Measurements from ENCODE around the gene RESF1. TPM values are rescaled to one million over a fixed set of nuclear protein-coding genes. Genes with fewer than 3 reads are reported as not detected.

The RESF1 gene
- total RNA-seq, 1 experiment from 2014 or later, result 91.4 TPM

GRCh38 chr12:31915446-31915845, 43.8 kb upstream of the RESF1 start (continued):
- TF ChIP-seq MXD4 (CRISPR knock-in tag; IDR thresholded peaks at IDR 0.05; ENCODE audit: borderline replicate concordance) (no peak), GABPB1 (CRISPR knock-in tag; IDR thresholded peaks at IDR 0.05) (no peak)

DNA sequence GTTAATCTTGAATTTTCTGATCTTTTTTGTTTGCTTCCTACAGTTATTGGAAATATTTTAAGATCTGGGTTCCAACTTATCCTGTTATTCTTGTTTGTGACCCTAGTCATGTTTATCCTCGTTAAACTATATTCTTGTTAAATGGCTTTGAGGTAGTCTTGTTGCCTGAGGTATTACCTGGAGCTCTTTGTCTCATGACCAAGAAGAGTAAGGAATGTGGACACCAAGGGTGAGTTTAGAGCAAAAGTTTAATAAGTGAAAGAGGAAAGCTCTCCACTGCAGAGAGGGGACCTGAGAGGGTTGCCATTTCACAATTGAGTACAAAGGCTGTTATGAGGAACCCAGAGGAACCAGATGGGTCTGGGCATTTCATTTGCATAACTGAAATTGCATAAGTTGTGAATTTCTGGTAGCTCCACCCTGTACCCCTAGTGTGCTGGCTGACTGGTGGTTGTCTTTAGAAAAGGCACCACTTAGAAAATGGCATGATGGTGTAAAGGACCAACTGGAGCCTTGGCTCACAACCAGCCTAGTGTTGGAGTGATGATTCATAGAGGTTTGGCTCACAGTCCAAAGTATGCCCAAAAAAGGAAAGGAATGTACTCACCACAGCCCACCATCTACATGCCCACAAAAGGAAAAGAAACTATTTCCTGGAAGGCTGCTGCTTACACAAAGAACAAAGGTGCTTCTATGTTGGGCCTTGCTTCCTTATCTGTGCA, 36.7 kb upstream of the RESF1 start:
- ChIA-PET CTCF (no interaction called here), POLR2A (no interaction called here)
- H3K4me3 Mint-ChIP-seq, result no peak overlapping the region
- DNase-seq (ENCODE audit: low spot score) (no peak), ATAC-seq (no peak)
- no peak for TF ChIP-seq ZNF263 (CRISPR knock-in tag; IDR thresholded peaks at IDR 0.05; ENCODE audit: low read depth)
- TF ChIP-seq PREB (CRISPR knock-in tag; IDR thresholded peaks at IDR 0.05; ENCODE audit: borderline replicate concordance), result no peak
- TF ChIP-seq ZNF232 (CRISPR knock-in tag; IDR thresholded peaks at IDR 0.05), result no peak
- TF ChIP-seq JAZF1 (CRISPR knock-in tag; IDR thresholded peaks at IDR 0.05), result no peak
- TF ChIP-seq, protein P1, sequence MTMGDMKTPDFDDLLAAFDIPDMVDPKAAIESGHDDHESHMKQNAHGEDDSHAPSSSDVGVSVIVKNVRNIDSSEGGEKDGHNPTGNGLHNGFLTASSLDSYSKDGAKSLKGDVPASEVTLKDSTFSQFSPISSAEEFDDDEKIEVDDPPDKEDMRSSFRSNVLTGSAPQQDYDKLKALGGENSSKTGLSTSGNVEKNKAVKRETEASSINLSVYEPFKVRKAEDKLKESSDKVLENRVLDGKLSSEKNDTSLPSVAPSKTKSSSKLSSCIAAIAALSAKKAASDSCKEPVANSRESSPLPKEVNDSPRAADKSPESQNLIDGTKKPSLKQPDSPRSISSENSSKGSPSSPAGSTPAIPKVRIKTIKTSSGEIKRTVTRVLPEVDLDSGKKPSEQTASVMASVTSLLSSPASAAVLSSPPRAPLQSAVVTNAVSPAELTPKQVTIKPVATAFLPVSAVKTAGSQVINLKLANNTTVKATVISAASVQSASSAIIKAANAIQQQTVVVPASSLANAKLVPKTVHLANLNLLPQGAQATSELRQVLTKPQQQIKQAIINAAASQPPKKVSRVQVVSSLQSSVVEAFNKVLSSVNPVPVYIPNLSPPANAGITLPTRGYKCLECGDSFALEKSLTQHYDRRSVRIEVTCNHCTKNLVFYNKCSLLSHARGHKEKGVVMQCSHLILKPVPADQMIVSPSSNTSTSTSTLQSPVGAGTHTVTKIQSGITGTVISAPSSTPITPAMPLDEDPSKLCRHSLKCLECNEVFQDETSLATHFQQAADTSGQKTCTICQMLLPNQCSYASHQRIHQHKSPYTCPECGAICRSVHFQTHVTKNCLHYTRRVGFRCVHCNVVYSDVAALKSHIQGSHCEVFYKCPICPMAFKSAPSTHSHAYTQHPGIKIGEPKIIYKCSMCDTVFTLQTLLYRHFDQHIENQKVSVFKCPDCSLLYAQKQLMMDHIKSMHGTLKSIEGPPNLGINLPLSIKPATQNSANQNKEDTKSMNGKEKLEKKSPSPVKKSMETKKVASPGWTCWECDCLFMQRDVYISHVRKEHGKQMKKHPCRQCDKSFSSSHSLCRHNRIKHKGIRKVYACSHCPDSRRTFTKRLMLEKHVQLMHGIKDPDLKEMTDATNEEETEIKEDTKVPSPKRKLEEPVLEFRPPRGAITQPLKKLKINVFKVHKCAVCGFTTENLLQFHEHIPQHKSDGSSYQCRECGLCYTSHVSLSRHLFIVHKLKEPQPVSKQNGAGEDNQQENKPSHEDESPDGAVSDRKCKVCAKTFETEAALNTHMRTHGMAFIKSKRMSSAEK (CRISPR knock-in tag; IDR thresholded peaks at IDR 0.05; ENCODE audit: borderline replicate concordance), result no peak
- no peak for TF ChIP-seq IRF2 (CRISPR knock-in tag; IDR thresholded peaks at IDR 0.05; ENCODE audit: borderline replicate concordance, low read depth)
- no peak for TF ChIP-seq ETV6 (CRISPR knock-in tag; IDR thresholded peaks at IDR 0.05)
- no peak for TF ChIP-seq CDX4 (CRISPR knock-in tag; IDR thresholded peaks at IDR 0.05; ENCODE audit: borderline replicate concordance)
- TF ChIP-seq, protein P2, sequence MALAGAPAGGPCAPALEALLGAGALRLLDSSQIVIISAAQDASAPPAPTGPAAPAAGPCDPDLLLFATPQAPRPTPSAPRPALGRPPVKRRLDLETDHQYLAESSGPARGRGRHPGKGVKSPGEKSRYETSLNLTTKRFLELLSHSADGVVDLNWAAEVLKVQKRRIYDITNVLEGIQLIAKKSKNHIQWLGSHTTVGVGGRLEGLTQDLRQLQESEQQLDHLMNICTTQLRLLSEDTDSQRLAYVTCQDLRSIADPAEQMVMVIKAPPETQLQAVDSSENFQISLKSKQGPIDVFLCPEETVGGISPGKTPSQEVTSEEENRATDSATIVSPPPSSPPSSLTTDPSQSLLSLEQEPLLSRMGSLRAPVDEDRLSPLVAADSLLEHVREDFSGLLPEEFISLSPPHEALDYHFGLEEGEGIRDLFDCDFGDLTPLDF (CRISPR knock-in tag; IDR thresholded peaks at IDR 0.05), result no peak
- TF ChIP-seq SMAD3 (CRISPR knock-in tag; IDR thresholded peaks at IDR 0.05; ENCODE audit: borderline replicate concordance), result no peak
- no peak for TF ChIP-seq RELA (CRISPR knock-in tag; IDR thresholded peaks at IDR 0.05; ENCODE audit: borderline replicate concordance)
- no peak for TF ChIP-seq NR1H2 (CRISPR knock-in tag; IDR thresholded peaks at IDR 0.05)
- TF ChIP-seq CREB1 (CRISPR knock-in tag; IDR thresholded peaks at IDR 0.05), result no peak
- no peak for TF ChIP-seq PRRX2 (CRISPR knock-in tag; IDR thresholded peaks at IDR 0.05)
- no peak for TF ChIP-seq GTF2I (CRISPR knock-in tag; conservative IDR thresholded peaks at IDR 0.05)
- no peak for TF ChIP-seq RORB (CRISPR knock-in tag; IDR thresholded peaks at IDR 0.05)
- TF ChIP-seq, protein P3, sequence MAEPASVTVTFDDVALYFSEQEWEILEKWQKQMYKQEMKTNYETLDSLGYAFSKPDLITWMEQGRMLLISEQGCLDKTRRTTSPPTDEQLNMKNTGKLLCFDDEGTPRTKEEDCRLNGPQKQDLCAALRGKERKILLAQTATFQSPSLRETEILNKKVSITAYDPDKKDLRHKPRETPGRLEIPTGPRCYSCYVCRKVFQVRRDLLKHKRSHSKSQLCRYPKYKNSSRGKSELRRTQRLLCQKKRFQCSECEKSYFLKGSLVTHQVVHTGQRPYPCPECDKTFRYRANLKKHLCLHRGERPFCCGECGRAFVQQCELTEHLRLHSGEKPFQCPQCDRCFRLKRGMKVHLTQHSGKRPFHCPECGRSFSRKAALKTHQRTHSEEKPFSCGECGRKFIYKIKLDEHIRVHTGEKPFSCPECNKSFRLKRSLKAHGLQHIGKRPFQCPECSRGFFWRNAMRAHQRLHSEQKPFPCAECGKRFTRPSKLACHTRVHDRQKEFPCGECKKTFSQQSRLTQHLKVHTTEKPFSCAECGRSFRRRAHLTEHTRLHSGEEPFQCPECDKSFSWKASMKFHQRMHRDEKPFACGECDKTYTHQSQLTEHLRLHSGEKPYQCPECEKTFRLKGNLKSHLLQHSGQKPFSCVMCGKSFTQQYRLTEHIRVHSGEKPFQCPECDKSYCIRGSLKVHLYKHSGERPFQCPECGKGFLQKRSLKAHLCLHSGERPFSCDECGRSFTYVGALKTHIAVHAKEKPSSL (CRISPR knock-in tag; conservative IDR thresholded peaks at IDR 0.05), result no peak
- no peak for TF ChIP-seq GRHL2 (CRISPR knock-in tag; IDR thresholded peaks at IDR 0.05; ENCODE audit: insufficient replicate concordance, severe bottlenecking)
- H3K27me3 Mint-ChIP-seq (ENCODE audit: low read depth), result peaks cover 6% of the 10 kb centered on the region
- no peak overlapping the region for H3K27ac Mint-ChIP-seq
- H3K36me3 Mint-ChIP-seq, result peaks cover 28% of the 10 kb centered on the region
- peaks cover 2% of the 10 kb centered on the region; the same call in 1 of the 2 replicates for H3K4me1 Mint-ChIP-seq
- H3K9me3 Mint-ChIP-seq, result peaks cover 38% of the 10 kb centered on the region
